ENCODE measurements around the gene DENND1A. TPM values are rescaled to one million over a fixed set of nuclear protein-coding genes. Genes with fewer than 3 reads are reported as not detected.

DENND1A gene
- total and polyA plus RNA-seq, 2 donors from 2014 or later = 16.3 to 19.6 TPM

GRCh38 chr9:123834889-123835562 lies 94.9 kb downstream of the DENND1A start:
- TF ChIP-seq CTCF (IDR thresholded peaks at IDR 0.05; ENCODE audit: borderline replicate concordance, extremely low read depth, insufficient read depth) = no peak
- H3K36me3 ChIP-seq (ENCODE audit: control insufficient read depth in 2 of 3, insufficient read depth in 3 of 3, low read length in 3 of 3) = no peaks in the 10 kb centered on the region
- FAIRE-seq (no peak), DNase-seq (peak in 2 of 5 donors; percentile 21 to 60)
- H3K9me3 ChIP-seq (ENCODE audit: control insufficient read depth in 2 of 3, insufficient read depth in 1 of 3, low read length in 3 of 3) = no peaks in the 10 kb centered on the region
- intact Hi-C loops (cut with DNase I) = no loop called here
- no peaks in the 10 kb centered on the region for H3K27me3 ChIP-seq (ENCODE audit: control insufficient read depth, insufficient read depth, low read length)
- H3K27ac ChIP-seq (ENCODE audit: low read depth in 2 of 2, low read length in 2 of 2) = no peak overlapping the region
- peak overlapping the region in 1 of 3 donors; percentile 48 for H3K4me3 ChIP-seq (ENCODE audit: low read length in 3 of 3)
- H3K4me1 ChIP-seq (ENCODE audit: control insufficient read depth in 2 of 3, insufficient read depth in 2 of 3, low read depth in 1 of 3, low read length in 3 of 3) = peaks cover 0 to 5% (median 0%) of the 10 kb centered on the region in 3 donors
- no peak overlapping the region for H3K9ac ChIP-seq (ENCODE audit: low read length in 3 of 3)

GRCh38 chr9:123834218-123834888 lies 95.6 kb downstream of the DENND1A start:
- Histone ChIP-seq H3K27ac (ENCODE audit: low read depth in 2 of 2, low read length in 2 of 2) (no peak overlapping the region), H3K4me3 (ENCODE audit: low read length in 3 of 3) (peak overlapping the region in 1 of 3 donors; percentile 48), H3K27me3 (ENCODE audit: control insufficient read depth, insufficient read depth, low read length) (no peaks in the 10 kb centered on the region), H3K36me3 (ENCODE audit: control insufficient read depth in 2 of 3, insufficient read depth in 3 of 3, low read length in 3 of 3) (no peaks in the 10 kb centered on the region), H3K9me3 (ENCODE audit: control insufficient read depth in 2 of 3, insufficient read depth in 1 of 3, low read length in 3 of 3) (no peaks in the 10 kb centered on the region), H3K9ac (ENCODE audit: low read length in 3 of 3) (no peak overlapping the region), H3K4me1 (ENCODE audit: control insufficient read depth in 2 of 3, insufficient read depth in 2 of 3, low read depth in 1 of 3, low read length in 3 of 3) (peaks cover 0 to 5% (median 0%) of the 10 kb centered on the region in 3 donors)
- FAIRE-seq (no peak), DNase-seq (peak in 2 of 5 donors; percentile 38 to 60)
- no peak for TF ChIP-seq CTCF (IDR thresholded peaks at IDR 0.05; ENCODE audit: borderline replicate concordance, extremely low read depth, insufficient read depth)
- intact Hi-C loops (cut with DNase I) = no loop called here

- Histone ChIP-seq H3K9ac (ENCODE audit: low read length in 3 of 3) (no peak overlapping the region), H3K4me1 (ENCODE audit: control insufficient read depth in 2 of 3, insufficient read depth in 2 of 3, low read depth in 1 of 3, low read length in 3 of 3) (peaks cover 0 to 5% (median 0%) of the 10 kb centered on the region in 3 donors), H3K4me3 (ENCODE audit: low read length in 3 of 3) (no peak overlapping the region), H3K9me3 (ENCODE audit: control insufficient read depth in 2 of 3, insufficient read depth in 1 of 3, low read length in 3 of 3) (peaks cover 0 to 10% (median 0%) of the 10 kb centered on the region in 3 donors), H3K27ac (ENCODE audit: low read depth in 2 of 2, low read length in 2 of 2) (no peak overlapping the region), H3K36me3 (ENCODE audit: control insufficient read depth in 2 of 3, insufficient read depth in 3 of 3, low read length in 3 of 3) (no peaks in the 10 kb centered on the region), H3K27me3 (ENCODE audit: control insufficient read depth, insufficient read depth, low read length) (no peaks in the 10 kb centered on the region)
- DNase-seq (no peak), FAIRE-seq (peak; percentile 13)
- TF ChIP-seq CTCF (IDR thresholded peaks at IDR 0.05; ENCODE audit: borderline replicate concordance, extremely low read depth, insufficient read depth) = no peak
- intact Hi-C loops (cut with DNase I) = no loop called here
Observed at GRCh38 chr9:123832858-123833650, 96.9 kb downstream of the DENND1A start.

All from kidney (tissue), 14 donors.